ENCODE results near the gene TAGAP. TPM values are rescaled to one million over a fixed set of nuclear protein-coding genes. Genes with fewer than 3 reads are reported as not detected.
"Not testable (repeated sequence)": the region's sequence is repeated elsewhere in the genome, so short reads cannot be mapped to it uniquely, and the experiment has no call there.

Gene TAGAP
- total RNA-seq, 1 donor from 2014 or later = 0.05 TPM

DNA sequence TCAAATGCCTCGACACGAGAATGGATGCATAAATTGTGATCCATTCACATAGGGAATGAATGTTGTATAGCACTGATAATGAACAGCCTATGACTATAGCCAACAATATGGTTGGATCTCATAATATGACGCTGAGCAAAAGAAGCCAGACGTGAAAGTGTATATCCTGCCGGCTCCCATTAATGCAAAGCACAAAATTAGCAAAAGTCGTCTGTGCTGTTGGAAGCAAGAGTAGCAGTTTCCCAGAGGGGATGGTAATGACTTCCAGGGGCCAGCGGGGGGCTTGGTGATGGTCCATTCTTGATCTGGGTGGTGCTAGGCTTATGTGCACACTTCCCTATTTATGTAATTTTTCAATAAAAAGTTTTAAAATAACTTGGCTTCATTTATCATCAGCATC is 1.0 kb upstream of the TAGAP start:
- no peak for DNase-seq (ENCODE audit: low read depth)

DNA sequence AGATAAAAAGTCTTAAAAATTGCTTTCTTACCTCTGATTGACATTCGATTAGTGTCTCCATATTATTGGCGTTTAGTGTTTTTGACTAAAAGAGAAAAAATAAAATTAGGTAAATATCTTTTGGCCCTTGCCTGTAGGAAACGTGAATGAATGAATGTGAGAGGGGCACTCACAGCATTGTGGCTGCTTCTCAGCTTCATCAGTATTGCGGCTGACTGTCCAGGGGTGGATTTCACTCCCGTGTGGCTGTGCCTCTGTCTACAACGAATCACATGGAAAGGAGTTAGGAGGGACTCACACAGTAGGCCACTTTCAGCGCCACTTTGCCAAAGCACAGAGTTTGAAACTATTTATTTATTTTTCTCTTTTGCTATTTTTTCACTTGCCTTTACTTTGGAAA is 844 bp downstream of the TAGAP start:
- DNase-seq (ENCODE audit: low read depth) = no peak

DNA sequence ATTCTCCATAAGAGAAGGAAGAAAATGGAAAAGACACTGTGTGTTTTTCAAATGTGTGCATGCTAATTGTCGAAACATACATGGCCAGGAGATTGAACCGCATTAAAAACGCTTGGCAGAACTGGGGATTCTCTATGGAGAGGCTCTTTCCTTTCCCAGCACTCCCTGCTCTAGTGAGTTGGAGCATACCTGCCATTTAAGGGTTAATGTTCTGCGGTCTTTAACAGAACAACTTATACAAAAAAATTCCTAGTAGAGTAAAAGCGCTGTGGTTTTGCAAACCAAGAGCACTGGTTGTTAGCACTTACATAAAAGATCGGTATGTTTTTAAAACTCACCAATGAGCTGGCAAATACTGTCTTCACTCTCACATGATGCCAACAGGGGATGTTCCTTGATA is 1.5 kb downstream of the TAGAP start:
- DNase-seq (ENCODE audit: low read depth) = no peak

DNA sequence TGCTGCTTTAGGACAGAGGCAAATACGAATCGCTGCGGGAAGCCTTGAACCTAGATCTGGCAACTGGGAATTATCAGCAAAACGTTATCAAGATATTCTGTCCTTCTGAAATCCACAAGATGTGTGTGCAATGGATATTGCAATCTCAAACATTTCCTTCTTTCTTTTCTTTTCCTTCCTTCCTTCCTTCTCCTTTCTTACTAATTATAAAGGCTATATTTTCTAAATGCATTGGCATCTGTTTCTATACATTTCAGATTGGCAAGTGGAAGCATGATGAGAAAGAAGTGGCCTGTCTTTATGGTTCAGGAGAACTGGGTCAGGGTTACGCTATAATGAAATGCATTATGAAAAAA is 2.0 kb downstream of the TAGAP start:
- DNase-seq (ENCODE audit: low read depth) = no peak

DNA sequence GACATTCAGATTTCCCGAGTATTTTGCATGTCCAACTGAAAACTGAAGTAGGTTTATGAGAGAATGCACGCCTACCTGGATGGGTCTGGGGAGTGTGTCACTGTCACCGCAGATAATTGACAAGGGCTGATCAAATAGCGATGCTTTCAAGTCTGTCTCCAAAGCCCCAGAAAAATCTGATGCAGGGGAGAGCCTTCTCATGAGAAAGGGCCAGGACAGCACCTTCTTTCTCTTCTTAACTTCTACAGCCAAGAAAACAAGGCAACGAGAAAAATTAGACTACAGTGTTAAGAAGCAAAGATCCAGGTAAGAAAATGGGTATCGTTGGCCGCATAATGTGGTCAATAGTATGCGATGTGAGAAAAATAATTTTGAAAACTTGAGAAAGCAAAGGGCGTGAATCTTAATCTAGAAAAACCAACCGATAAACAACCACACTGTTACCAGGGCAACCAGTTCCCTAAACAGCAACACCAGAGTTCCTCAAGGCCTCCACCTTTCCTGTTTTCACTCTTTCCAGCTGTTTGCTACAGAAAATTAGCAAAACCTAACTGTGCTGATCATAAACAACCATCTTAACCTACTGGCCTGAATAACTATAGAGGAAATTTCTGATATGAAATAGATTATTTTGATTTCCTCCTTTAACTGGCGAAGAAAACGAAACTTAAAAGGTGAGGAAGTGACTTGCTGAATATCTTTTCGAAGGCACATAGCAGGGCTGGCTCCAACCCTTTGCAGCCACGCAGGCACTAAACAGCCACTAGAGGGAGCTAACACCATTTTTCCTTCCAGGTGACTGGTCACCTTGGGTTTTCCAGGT is 2.6 kb downstream of the TAGAP start:
- peak; percentile 53 for DNase-seq (ENCODE audit: low read depth)

DNA sequence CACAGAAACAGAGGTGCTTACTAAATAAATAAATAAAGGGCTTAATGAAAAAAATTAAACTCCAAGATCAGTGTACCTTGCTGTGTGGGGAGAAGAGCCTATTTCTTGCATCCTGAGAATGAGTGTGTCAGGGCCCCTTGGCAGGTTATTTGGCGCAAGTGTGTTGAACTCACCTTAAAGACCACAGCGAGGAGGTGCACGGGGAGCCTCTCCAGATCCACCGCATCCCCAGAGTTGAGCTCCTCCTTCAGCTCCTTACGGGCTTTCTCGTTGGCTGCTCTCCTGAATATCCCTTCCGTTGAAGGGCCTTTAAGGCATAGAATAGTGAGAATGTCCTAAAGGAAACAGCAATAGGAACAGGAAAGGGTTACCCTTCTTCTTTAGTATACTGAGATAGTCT is 3.6 kb downstream of the TAGAP start:
- DNase-seq (ENCODE audit: low read depth) = no peak

DNA sequence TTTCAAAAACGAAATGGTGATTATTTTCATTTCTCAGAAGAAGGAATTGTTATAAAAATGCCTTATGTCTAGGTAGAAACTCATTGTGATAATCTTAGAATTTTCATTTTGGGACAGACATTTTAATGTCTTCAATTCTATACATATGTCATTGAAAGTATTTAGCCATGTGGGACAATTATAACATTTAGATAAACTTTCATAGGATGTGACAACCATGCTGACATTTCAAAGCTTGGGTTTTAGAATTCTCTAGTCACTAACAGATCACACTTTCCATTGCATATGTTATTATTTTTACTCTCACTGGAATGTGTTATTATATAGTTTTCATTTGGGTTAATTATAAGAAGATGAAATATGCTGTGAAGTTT is 4.9 kb downstream of the TAGAP start:
- DNase-seq (ENCODE audit: low read depth) = no peak

DNA sequence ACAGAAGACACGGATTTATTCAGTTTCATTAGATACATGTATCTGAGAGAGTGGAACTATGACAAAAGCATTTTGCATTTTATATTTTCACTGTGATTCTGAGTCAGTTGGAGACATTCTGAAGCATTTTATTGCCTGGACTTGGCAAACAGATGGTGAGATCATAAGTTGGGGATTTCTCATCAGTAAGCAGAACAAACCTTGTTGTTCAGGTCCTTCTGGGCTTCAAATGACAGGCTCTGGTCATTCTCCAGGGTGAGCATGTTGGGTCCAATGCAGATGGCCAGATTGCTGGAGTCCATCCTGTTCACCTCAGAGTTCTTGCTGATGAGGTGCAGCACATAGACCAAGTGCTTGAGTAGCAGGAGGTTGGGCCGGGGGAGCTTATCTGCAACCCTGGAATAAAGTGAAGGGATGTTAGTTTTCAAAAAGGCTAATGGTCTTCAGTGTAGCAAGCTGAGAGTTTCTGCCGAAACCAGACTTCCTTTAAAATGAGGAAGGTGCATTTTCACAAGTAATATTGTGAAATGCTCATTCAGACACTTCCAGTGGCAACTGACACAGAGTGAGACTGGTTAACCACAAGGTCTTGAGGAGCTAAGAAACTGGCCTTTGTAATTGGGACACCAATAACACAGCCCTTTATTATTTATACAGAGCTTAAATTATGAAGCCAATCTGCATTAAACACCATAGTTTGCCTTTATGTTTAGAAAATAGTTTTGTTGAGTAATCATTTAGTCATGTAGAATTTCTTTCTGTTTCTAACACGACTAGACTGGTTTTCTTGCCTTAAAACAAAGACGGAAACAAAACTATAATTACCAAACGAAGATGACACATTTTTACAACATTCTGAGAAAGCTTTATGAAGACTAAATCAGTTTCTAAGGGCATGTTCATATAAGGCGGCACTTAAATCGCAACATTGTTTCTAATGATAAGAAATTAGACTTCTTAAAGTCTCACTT is 5.6 kb downstream of the TAGAP start:
- no peak for DNase-seq (ENCODE audit: low read depth)

DNA sequence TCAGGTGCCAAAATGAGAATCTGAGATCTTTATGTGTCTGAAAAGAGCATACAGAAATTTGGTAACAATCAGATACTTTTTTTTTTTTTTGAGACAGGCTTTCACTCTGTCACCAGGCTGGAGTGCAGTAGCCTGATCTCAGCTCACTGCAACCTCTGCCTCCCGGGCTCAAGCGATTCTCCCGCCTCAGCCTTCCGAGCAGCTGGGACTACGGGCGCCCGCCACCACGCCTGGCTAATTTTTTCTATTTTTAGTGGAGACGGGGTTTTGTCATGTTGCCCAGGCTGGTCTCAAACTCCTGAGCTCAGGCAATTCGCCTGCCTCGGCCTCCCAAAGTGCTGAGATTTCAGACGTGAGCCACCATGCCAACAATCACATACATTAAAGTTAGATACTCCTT is 6.5 kb downstream of the TAGAP start:
- peak; percentile 30 for DNase-seq (ENCODE audit: low read depth)

DNA sequence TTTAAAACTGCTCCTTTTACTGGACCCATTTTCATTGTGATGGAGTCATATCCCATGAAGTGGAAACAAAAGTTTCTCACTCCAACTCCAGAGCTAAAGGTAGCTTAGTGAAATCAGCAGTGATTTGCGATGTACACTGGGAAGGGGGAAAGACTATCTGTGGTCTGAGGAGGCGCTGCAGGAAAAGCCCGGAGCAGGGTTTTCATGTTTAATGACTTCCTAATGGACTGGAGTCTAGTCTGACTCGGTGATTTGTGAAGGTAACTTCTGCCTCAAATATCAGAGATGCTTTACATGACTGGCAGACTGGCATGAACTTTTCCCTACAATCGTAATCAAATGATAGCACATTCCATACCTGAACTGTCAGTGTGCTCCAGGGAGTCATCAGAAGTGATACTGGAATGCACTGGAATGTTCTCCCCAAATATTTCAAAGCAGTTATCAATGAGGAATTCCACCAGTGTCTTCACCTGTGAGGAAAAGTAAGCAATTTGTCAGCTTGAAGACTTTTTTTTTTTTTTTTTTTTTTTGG is 7.0 kb downstream of the TAGAP start:
- no peak for DNase-seq (ENCODE audit: low read depth)

DNA sequence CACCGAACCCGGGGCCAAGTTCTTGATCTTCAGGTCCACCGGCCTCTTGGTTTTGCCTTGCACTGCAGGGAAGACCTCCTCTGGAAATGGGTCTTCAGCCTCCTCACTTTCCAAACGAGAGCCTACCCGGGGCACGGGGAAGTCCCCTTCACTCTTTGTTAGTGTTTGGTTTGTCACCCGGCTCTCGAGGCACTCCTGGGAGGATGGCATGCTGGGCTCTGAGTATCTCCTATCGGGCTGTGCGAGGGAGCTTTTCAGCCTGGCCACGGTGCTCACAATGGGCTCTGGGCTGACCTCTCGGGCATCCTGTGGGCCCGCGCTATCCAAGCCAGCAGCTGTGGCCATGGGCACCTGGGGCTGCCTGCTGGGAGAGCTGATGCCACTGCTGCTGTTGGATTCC is 8.1 kb downstream of the TAGAP start:
- no peak for DNase-seq (ENCODE audit: low read depth)

DNA sequence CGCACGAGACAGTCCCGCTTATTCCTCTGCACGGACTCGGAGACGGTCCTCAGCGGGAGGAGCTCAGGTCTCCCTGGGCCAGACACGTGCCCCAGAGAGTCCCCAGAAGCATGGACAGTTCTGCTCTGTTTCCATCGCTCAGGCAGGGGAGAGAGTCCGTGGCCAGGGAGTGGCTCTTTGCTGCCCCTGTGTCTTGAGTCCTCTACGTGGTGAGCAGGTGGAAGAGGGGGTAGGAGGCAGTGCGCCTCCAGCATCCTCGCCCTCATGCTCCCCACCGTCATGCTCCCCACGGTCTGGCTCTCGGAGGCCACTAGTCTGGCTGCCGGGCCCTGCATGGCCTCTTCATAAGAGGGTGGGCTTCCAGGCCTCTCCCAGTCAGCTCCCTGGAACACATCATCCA is 8.9 kb downstream of the TAGAP start:
- no peak for DNase-seq (ENCODE audit: low read depth)

DNA sequence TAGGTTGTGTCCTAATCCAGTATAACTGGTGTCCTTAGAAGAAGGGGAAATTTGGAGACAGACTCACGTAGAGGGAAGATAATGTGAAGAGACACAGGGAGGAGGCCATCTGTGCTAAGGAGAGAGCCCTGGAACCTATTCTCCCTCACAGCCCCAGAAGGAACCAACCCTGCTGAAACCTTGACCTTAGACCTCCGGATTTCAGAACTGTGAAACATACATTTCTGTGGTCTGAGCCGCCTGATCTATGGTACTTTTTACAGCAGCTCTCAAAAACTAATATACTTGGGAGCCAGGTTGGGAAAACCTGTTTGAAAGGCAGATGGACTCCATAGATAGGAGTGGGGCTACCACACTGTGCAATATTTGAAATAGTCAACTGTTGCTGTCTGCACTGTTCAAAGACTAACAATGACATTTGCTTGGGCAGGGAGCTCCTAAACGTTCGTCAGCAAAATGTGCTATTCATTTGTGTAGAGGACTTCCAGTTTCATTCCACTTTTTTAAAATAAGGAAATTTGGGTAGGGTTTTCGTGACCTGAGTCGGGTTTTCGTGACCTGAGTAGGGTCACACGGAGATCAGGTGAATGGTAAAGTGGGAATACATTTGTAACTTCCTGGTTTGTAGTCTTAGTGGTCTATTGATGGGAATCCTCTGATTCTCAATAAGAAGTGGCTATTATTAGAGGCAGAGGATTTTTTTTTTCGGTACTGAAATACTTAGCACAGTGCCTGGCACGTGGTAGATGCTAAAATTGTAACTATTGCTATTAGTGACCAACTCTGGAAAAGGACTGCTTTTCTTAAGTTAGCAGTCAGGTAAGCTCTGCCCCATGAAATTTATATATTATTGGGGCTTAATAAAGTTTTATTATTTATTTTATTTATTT is 11.4 kb downstream of the TAGAP start:
- DNase-seq (ENCODE audit: low read depth) = no peak

DNA sequence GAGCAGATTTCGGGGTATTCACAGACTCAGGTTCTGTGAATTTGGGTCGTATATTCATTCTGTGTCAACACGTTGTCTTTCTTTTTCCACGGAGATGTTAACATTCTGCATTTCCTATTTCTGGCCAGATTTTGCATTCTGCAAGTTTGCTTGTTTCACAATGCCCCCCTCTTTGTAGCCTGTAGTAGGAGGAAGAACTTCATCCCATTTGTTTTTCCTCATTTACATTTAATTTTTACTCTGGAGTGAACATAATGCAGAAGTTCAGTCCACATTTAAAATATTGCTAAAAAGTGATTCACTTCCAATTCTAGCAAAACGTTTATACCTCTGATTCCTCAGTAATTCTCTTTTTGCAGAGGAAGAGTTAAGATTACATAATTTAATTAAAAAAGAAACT is 12.9 kb downstream of the TAGAP start:
- DNase-seq (ENCODE audit: low read depth) = no peak

DNA sequence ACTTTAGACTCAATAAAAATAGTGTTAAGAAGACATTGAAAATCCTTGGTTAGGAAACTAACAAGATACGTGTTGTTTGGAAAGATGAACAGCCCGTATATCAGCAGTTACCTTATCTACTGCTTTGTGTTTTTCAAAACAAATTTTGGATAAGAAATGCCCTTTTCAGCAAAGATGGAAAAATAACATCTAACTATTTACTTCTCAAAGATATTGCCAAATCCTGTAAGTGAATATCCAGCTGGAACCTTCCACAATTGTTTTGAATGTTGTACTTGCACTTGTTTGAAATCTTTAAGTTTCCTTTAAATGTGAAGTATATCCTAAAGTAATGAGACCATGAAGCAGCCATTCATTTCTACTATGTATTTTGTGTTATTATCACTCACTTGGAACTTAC is 14.6 kb downstream of the TAGAP start:
- no peak for DNase-seq (ENCODE audit: low read depth)

DNA sequence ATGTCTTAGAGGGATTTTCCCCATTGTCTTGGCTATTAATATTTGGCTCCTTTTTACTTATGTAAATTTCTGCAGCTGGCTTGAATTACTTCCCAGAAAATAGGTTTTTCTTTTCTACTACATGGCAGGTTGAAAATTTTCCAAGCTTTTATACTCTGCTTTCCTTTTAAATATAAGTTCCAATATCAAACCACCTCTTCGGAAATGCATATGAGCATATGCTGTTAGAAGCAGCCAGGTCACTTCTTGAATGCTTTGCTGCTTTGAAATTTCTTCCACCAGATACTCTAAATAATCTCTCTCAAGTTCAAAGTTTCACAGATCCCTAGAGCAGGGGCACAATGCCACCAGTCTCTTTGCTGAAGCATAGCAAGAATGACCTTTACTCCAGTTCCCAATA is 19.6 kb downstream of the TAGAP start:
- not testable (repeated sequence) for DNase-seq (ENCODE audit: low read depth)

DNA sequence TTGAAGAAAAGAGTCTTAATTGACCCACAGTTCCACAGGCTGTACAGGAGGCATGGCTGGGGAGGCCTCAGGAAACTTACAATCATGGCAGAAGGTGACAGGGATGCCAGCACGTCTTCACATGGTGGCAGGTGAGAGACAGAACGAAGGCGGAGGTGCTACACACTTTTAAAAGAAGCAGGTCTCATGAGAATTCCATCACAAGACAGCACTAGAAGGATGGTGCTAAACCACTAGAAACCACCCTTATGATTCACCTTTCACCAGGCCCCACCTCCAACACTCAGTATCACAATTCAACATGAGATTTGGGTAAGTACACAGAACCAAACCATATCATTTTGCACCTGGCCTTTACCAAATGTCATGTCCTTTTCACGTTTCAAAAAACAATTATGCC is 20.9 kb downstream of the TAGAP start:
- no peak for DNase-seq (ENCODE audit: low read depth)

DNA sequence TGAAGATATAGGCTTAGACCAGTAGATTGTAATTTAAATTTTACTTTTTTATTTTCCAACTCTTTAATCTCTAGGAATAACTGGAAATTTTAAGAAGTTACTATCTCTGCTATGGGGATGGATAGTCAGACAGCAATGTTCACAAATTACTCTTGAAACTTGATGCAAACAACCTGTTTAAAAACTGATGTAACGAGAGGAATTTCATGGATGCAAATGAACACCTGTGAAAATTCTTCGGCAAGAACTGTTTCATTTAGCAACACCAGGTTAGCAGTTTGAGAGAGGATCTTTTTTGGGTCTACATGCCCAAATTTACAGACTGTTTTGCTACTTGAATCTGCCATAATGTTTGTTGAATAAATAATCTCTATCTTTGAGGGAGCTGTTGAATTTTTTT is 24.8 kb downstream of the TAGAP start:
- DNase-seq (ENCODE audit: low read depth) = no peak

DNA sequence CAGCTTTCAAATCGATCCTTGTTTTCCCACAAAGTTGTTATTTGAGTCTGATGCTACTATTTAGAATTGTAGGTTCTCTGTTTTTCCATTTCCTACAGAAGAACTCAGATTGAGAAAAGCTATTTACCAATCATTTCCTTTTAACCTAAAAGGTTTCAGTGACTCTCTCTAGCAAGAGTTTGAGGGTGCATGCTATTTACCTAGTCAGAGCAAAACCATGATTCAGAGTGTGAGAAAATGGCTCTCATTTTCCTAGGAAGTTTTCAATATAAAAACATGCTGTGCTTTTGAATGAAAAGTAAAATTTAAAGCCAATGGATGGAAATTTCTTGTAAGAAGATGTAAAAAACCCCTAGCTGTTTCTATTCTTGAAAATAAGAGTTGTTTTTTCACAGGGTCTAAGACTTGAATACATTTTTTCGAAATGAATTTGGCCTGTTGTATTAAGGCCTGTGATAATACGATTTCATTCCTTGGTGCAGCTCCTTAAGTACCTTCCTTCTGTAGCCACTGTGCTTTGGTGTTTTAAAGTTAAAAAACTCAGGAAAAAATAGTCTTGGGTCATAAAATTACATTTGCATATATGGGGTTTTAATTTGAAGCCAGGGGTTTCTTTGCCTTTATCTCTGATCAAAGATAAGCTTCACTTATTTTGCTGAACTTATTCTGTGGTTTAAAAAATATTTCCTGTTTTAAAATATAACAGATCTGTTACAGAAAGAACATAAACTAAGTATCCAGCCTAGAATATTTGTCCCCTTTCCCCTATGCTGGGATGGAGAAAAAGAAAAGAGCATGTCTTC is 26.8 kb downstream of the TAGAP start:
- DNase-seq (ENCODE audit: low read depth) = no peak

DNA sequence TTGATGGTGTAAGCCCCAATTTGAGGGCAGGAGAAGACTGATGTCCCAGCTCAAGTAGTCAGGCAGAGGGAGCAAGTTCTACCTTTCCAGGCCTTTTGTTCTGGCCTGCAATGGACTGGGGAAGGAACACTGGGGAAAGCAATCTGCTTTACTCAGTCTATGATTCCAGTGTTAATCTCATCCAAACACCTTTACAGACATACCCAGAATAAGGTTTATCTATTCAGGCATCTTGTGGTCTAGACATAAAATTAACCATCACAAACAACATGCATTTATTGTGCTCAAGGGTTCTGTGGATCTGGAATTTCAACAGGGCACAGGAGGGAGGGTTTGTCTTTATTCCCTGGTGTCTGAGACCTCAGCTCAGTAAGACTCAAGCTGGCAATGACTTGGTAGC is 30.4 kb downstream of the TAGAP start:
- DNase-seq (ENCODE audit: low read depth) = no peak
